ENCODE data around the gene PRAC1. TPM values are rescaled to one million over a fixed set of nuclear protein-coding genes. Genes with fewer than 3 reads are reported as not detected.

PRAC1 gene
- total and polyA plus RNA-seq, 2 donors (not counting 1 experiment from before 2014, with no cell fraction given) = not detected

- Histone ChIP-seq H3K79me2 (ENCODE audit: control insufficient read depth, insufficient read depth, low read length) (no peaks in the 10 kb centered on the region), H3K9ac (ENCODE audit: low read length) (no peak overlapping the region), H3K4me3 (ENCODE audit: control extremely low read depth in 1 of 5, extremely low read depth in 1 of 5, insufficient read depth in 1 of 5, low read depth in 2 of 5, low read length in 4 of 5) (peak overlapping the region in 1 of 5 experiments; percentile 15), H3K27ac (ENCODE audit: low read length in 2 of 2) (no peak overlapping the region), H3K27me3 (replicated peaks in 1 of 4; ENCODE audit: control extremely low read depth in 1 of 4, control insufficient read depth in 3 of 4, insufficient read depth in 4 of 4, low read length in 3 of 4) (peaks cover 0 to 92% (median 82%) of the 10 kb centered on the region in 4 experiments), H4K20me1 (ENCODE audit: control insufficient read depth, insufficient read depth, low read length, poor library complexity, severe bottlenecking) (no peaks in the 10 kb centered on the region), H3K4me1 (ENCODE audit: control insufficient read depth in 2 of 2, insufficient read depth in 2 of 2, low read length in 2 of 2) (peaks cover 49 to 71% of the 10 kb centered on the region in 2 donors), H3K4me2 (replicated peaks; ENCODE audit: low read depth, low read length, poor library complexity, severe bottlenecking) (peak overlapping the region; percentile 65), H2AFZ (ENCODE audit: insufficient read depth, low read depth, low read length, poor library complexity, severe bottlenecking) (no peak overlapping the region), H3K9me3 (ENCODE audit: control extremely low read depth in 1 of 3, control insufficient read depth in 2 of 3, insufficient read depth in 1 of 3, low read length in 2 of 3) (peaks cover 2 to 59% (median 2%) of the 10 kb centered on the region in 3 donors), H3K36me3 (replicated peaks in 1 of 2; ENCODE audit: control extremely low read depth in 1 of 2, control insufficient read depth in 1 of 2, extremely low read depth in 1 of 2, insufficient read depth in 2 of 2, low read length in 1 of 2) (no peaks in the 10 kb centered on the region)
- 19% methylated on average over 5 of the region's 9 CpGs for WGBS (ENCODE audit: insufficient coverage)
- Mint-ChIP-seq H3K27me3 (peaks cover 83% of the 10 kb centered on the region), H3K27ac (peak overlapping the region; percentile 5), H3K4me3 (no peak overlapping the region), H3K9me3 (ENCODE audit: insufficient read depth) (no peaks in the 10 kb centered on the region), H3K4me1 (peaks cover 32% of the 10 kb centered on the region)
- ATAC-seq (ENCODE audit: low read depth) (no peak), DNase-seq (peak; percentile 28)
- ChIA-PET POLR2A (no interaction called here), CTCF (interaction anchor here (1.0 kb wide), 1 partner anchor 151 kb away, joined by 3 read pairs; no protein-coding TSS in a partner anchor)
- TF ChIP-seq, protein P1, sequence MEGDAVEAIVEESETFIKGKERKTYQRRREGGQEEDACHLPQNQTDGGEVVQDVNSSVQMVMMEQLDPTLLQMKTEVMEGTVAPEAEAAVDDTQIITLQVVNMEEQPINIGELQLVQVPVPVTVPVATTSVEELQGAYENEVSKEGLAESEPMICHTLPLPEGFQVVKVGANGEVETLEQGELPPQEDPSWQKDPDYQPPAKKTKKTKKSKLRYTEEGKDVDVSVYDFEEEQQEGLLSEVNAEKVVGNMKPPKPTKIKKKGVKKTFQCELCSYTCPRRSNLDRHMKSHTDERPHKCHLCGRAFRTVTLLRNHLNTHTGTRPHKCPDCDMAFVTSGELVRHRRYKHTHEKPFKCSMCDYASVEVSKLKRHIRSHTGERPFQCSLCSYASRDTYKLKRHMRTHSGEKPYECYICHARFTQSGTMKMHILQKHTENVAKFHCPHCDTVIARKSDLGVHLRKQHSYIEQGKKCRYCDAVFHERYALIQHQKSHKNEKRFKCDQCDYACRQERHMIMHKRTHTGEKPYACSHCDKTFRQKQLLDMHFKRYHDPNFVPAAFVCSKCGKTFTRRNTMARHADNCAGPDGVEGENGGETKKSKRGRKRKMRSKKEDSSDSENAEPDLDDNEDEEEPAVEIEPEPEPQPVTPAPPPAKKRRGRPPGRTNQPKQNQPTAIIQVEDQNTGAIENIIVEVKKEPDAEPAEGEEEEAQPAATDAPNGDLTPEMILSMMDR (IDR thresholded peaks at IDR 0.05) = no peak
- TF ChIP-seq EZH2 (IDR thresholded peaks at IDR 0.05; ENCODE audit: borderline replicate concordance, insufficient read depth, low read depth, low read length, poor library complexity, severe bottlenecking) = no peak
- intact Hi-C loops (cut with micrococcal nuclease) = loop anchor here (5.0 to 10.0 kb wide), 2 partner anchors 130 to 267 kb away; partner anchors contain the start of gene IGF2BP1
Measured at GRCh38 chr17:48727415-48728175, 5.3 kb upstream of the PRAC1 start.

DNA sequence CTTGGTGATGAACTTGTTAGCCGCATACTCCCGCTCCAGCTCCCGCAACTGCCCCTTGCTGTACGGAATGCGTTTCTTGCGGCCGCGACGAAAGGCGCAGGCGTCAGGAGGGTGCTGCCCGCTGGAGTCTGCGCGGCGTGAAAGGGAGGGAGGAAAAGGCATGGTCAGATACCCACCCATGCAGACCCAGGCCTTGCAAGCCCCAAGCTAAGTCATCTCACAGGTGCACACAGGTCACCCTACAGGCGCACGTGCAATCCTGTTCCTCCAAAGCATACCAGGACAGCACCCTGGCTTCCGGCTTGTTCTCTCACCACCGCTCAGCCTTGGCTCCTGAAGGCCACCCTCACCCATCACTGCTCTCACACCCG is 4.6 kb upstream of the PRAC1 start:
- H3K9ac ChIP-seq (ENCODE audit: low read length) = no peak overlapping the region
- Mint-ChIP-seq H3K9me3 (ENCODE audit: insufficient read depth) (no peaks in the 10 kb centered on the region), H3K4me3 (no peak overlapping the region), H3K27ac (peak overlapping the region; percentile 5), H3K4me1 (peaks cover 31% of the 10 kb centered on the region), H3K27me3 (peaks cover 83% of the 10 kb centered on the region)
- ChIA-PET POLR2A (no interaction called here), CTCF (interaction anchor here (0.9 to 1.2 kb wide), 3 partner anchors 17 to 152 kb away, joined by 3 to 4 read pairs (median 4); no protein-coding TSS in a partner anchor)
- peaks cover 0 to 92% (median 84%) of the 10 kb centered on the region in 4 experiments for H3K27me3 ChIP-seq (replicated peaks in 1 of 4; ENCODE audit: control extremely low read depth in 1 of 4, control insufficient read depth in 3 of 4, insufficient read depth in 4 of 4, low read length in 3 of 4)
- no peak for ATAC-seq (ENCODE audit: low read depth)
- peaks cover 2 to 66% (median 2%) of the 10 kb centered on the region in 3 donors for H3K9me3 ChIP-seq (ENCODE audit: control extremely low read depth in 1 of 3, control insufficient read depth in 2 of 3, insufficient read depth in 1 of 3, low read length in 2 of 3)
- no peak overlapping the region for H3K4me2 ChIP-seq (replicated peaks; ENCODE audit: low read depth, low read length, poor library complexity, severe bottlenecking)
- H3K4me1 ChIP-seq (ENCODE audit: control insufficient read depth in 2 of 2, insufficient read depth in 2 of 2, low read length in 2 of 2) = peaks cover 48 to 74% of the 10 kb centered on the region in 2 donors
- H3K27ac ChIP-seq (ENCODE audit: low read length in 2 of 2) = no peak overlapping the region
- no peaks in the 10 kb centered on the region for H3K36me3 ChIP-seq (replicated peaks in 1 of 2; ENCODE audit: control extremely low read depth in 1 of 2, control insufficient read depth in 1 of 2, extremely low read depth in 1 of 2, insufficient read depth in 2 of 2, low read length in 1 of 2)
- 17% methylated on average over 20 of the region's 20 CpGs for WGBS (ENCODE audit: insufficient coverage)
- TF ChIP-seq EZH2 (IDR thresholded peaks at IDR 0.05; ENCODE audit: borderline replicate concordance, insufficient read depth, low read depth, low read length, poor library complexity, severe bottlenecking) = no peak
- TF ChIP-seq, protein P1 (IDR thresholded peaks at IDR 0.05) = no peak
- no peak overlapping the region for H3K4me3 ChIP-seq (ENCODE audit: control extremely low read depth in 1 of 5, extremely low read depth in 1 of 5, insufficient read depth in 1 of 5, low read depth in 2 of 5, low read length in 4 of 5)
- H3K79me2 ChIP-seq (ENCODE audit: control insufficient read depth, insufficient read depth, low read length) = no peaks in the 10 kb centered on the region
- no peak overlapping the region for H2AFZ ChIP-seq (ENCODE audit: insufficient read depth, low read depth, low read length, poor library complexity, severe bottlenecking)
- no peaks in the 10 kb centered on the region for H4K20me1 ChIP-seq (ENCODE audit: control insufficient read depth, insufficient read depth, low read length, poor library complexity, severe bottlenecking)
- peak; percentile 43 for DNase-seq
- intact Hi-C loops (cut with micrococcal nuclease) = loop anchor here (5.0 to 10.0 kb wide), 2 partner anchors 130 to 268 kb away; partner anchors contain the start of gene IGF2BP1
